Spleen (tissue), 11 donors: ENCODE measurements around the gene CTNNA1. TPM values are rescaled to one million over a fixed set of nuclear protein-coding genes. Genes with fewer than 3 reads are reported as not detected.
A peak's percentile ranks its signal among the peaks of the same experiment; 100 is the strongest.

Experiments
- DNase-seq: peaks from one replicate; pipeline ENCODE4 v3.0.0-alpha.2; 2020
- H3K27ac ChIP-seq, 8 donors: fragments of 200-600 bp; sonication (generic) in 7 of 8; 1 replicate in 4 of 8; 2 replicates in 4 of 8; pipeline versions ENCODE4 v1.5.0 to v1.8.0; 2016 to 2021; ENCODE audit warnings: inconsistent platforms in 4 of 8, mild to moderate bottlenecking in 4 of 8, moderate library complexity in 1 of 8
- H3K27me3 ChIP-seq, 7 donors: fragments of 200-600 bp; sonication (generic) in 6 of 7; replicated peaks in 1 of 7; 1 replicate in 4 of 7; 2 replicates in 3 of 7; pipeline versions ENCODE4 v1.5.0 to v1.8.0; 2016 to 2021; ENCODE audit warnings: inconsistent platforms in 3 of 7, mild to moderate bottlenecking in 1 of 7
- H3K36me3 ChIP-seq, 6 donors: fragments of 200-600 bp; sonication (generic) in 5 of 6; 1 replicate in 4 of 6; 2 replicates in 2 of 6; pipeline versions ENCODE4 v1.5.0 to v1.8.0; 2016 to 2021; ENCODE audit warnings: inconsistent platforms in 2 of 6
- H3K4me1 ChIP-seq, 6 donors: fragments of 200-600 bp; sonication (generic) in 5 of 6; 1 replicate in 3 of 6; 2 replicates in 3 of 6; pipeline versions ENCODE4 v1.5.0 to v1.8.0; 2016 to 2021; ENCODE audit warnings: inconsistent platforms in 3 of 6
- H3K4me3 ChIP-seq, 8 donors: fragments of 200-600 bp; sonication (generic) in 7 of 8; 1 replicate in 4 of 8; 2 replicates in 4 of 8; pipeline versions ENCODE4 v1.5.0 to v1.8.0; 2016 to 2021; ENCODE audit warnings: inconsistent platforms in 4 of 8, mild to moderate bottlenecking in 4 of 8, moderate library complexity in 2 of 8
- H3K9me3 ChIP-seq, 8 donors: fragments of 200-600 bp; sonication (generic) in 7 of 8; 1 replicate in 4 of 8; 2 replicates in 4 of 8; pipeline versions ENCODE4 v1.5.0 to v1.8.0; 2016 to 2021; ENCODE audit warnings: inconsistent platforms in 4 of 8
- CTCF ChIP-seq, 11 experiments: fragments of 200-600 bp in 7 of 11; fragments of 450-650 bp in 4 of 11; sonication (generic) in 4 of 11; IDR thresholded peaks in 8 of 11; conservative IDR thresholded peaks in 3 of 11; 1 replicate in 7 of 11; 2 replicates in 4 of 11; pipeline versions ENCODE4 v1.4.0 to v1.8.0; 2016 to 2021; ENCODE audit warnings: antibody characterized with exemption in 11 of 11, inconsistent platforms in 4 of 11, mild to moderate bottlenecking in 1 of 11
- POLR2A ChIP-seq, 3 donors: fragments of 450-650 bp; IDR thresholded peaks; one replicate each; pipeline ENCODE4 v1.5.1; 2017; ENCODE audit warnings: antibody characterized with exemption in 3 of 3, mild to moderate bottlenecking in 1 of 3
- POLR2AphosphoS5 ChIP-seq, 3 donors: sonication (generic); formaldehyde crosslinking; IDR thresholded peaks; one replicate each; pipeline ENCODE4 v1.5.1; 2017; ENCODE audit warnings: antibody characterized with exemption in 3 of 3
- WGBS, 5 donors: extraction: QIAGEN DNeasy Blood & Tissue Kit in 3 of 5; methylation state at CpG; one replicate each; pipeline versions ENCODE4 v1.1.5 to v1.1.7; 2013 to 2018; 5-methylcytosine and 5-hydroxymethylcytosine counted together
- intact Hi-C: fragments of 100-400 bp; cut with DNase I; formaldehyde crosslinking; loops from one replicate; pipeline ENCODE4 v1.15.0; 2023; ENCODE audit warnings: low total_unique reads
- polyA plus RNA-seq, 3 donors: library from polyadenylated mRNA; stranded (reverse); fragments of 200-250 nt; gene quantifications; one replicate each; pipeline ENCODE4 v1.2.1, GENCODE V29; 2013
- total RNA-seq, 7 donors: library from RNA; depleted of rRNA in 3 of 7; stranded (reverse); fragments of >200 nt in 3 of 7; fragmentation: NEBNext Ultra II Directional in 4 of 7; extraction: Animal tissue kit (Norgen Biotek cat#: 25700) in 4 of 7; gene quantifications; one replicate each; pipeline versions ENCODE4 v1.1.0 to v1.2.1, GENCODE V29; 2016 to 2021
- donor health status: healthy with polysubstance abuse.
- donor health status: DM: no; HTN: no; CAD: no; lungs with moderate emphysema.
- donor health status: DM: no; HTN: no; CAD: no.
- donor health status: Bipolar disorder and iron deficiency.
- donor health status: healthy.
- donor health status: DM: no; HTN: no; CAD: no.
- donor health status: DM: yes; HTN: yes; CAD: no.

CTNNA1 gene
- total and polyA plus RNA-seq, 10 donors = 26.7 to 313 (median 186) TPM

- Histone ChIP-seq H3K27me3 (no peaks in the 10 kb centered on the region), H3K4me3 (peak within 1 kb of the TSS in 2 of 8 donors; percentile 12 to 25), H3K36me3 (no peaks in the 10 kb centered on the region), H3K4me1 (peaks cover 2 to 52% (median 19%) of the 10 kb centered on the region in 6 donors), H3K9me3 (peaks cover 0 to 4% (median 0%) of the 10 kb centered on the region in 8 donors), H3K27ac (peak within 1 kb of the TSS in 3 of 8 donors; percentile 2 to 44 (median 17))
- intact Hi-C loops = no loop called here
- 68 to 85% (median 78%) methylated on average over 18 of the region's 18 CpGs for WGBS, 5 donors
- TF ChIP-seq POLR2A (IDR thresholded peaks at IDR 0.05) (no peak), POLR2AphosphoS5 (IDR thresholded peaks at IDR 0.05) (no peak)
- no peak for DNase-seq
Observed at GRCh38 chr5:138874771-138875551, 121.7 kb downstream of the CTNNA1 start, which contains the start of gene LRRTM2. Gene LRRTM2 (minus strand): TSS chr5:138875335. CDS start chr5:138874911, 424 bp downstream.

- Histone ChIP-seq H3K9me3 (peaks cover 0 to 4% (median 0%) of the 10 kb centered on the region in 8 donors), H3K4me3 (no peak overlapping the region), H3K27me3 (no peaks in the 10 kb centered on the region), H3K27ac (peak overlapping the region in 2 of 8 donors; percentile 17 to 44), H3K4me1 (peaks cover 2 to 48% (median 18%) of the 10 kb centered on the region in 6 donors), H3K36me3 (no peaks in the 10 kb centered on the region)
- no peak for DNase-seq
- WGBS, 5 donors = 71 to 89% (median 86%) methylated on average over 2 of the region's 2 CpGs
- intact Hi-C loops = no loop called here
- TF ChIP-seq POLR2AphosphoS5 (IDR thresholded peaks at IDR 0.05) (no peak), POLR2A (IDR thresholded peaks at IDR 0.05) (no peak), CTCF (IDR thresholded peaks at IDR 0.05 in 8 of 11, conservative IDR thresholded peaks at IDR 0.05 in 3 of 11) (no peak)
Observed at GRCh38 chr5:138875552-138875875, 122.3 kb downstream of the CTNNA1 start.

GRCh38 chr5:138875946-138876345 lies 122.7 kb downstream of the CTNNA1 start:
- Histone ChIP-seq H3K36me3 (no peaks in the 10 kb centered on the region), H3K4me1 (peaks cover 2 to 44% (median 14%) of the 10 kb centered on the region in 6 donors), H3K27me3 (no peaks in the 10 kb centered on the region), H3K27ac (no peak overlapping the region), H3K9me3 (peaks cover 0 to 4% (median 0%) of the 10 kb centered on the region in 8 donors), H3K4me3 (no peak overlapping the region)
- intact Hi-C loops = no loop called here
- 92 to 98% (median 94%) methylated on average over 3 of the region's 3 CpGs for WGBS, 5 donors
- TF ChIP-seq POLR2A (IDR thresholded peaks at IDR 0.05) (no peak), POLR2AphosphoS5 (IDR thresholded peaks at IDR 0.05) (no peak), CTCF (IDR thresholded peaks at IDR 0.05 in 8 of 11, conservative IDR thresholded peaks at IDR 0.05 in 3 of 11) (no peak)
- DNase-seq = no peak

- H3K27me3 ChIP-seq = no peaks in the 10 kb centered on the region
- H3K4me1 ChIP-seq = peaks cover 2 to 37% (median 14%) of the 10 kb centered on the region in 6 donors
- intact Hi-C loops = no loop called here
- WGBS, 5 donors = 78 to 90% (median 88%) methylated on average over 4 of the region's 4 CpGs
- no peaks in the 10 kb centered on the region for H3K36me3 ChIP-seq
- TF ChIP-seq CTCF (IDR thresholded peaks at IDR 0.05 in 8 of 11, conservative IDR thresholded peaks at IDR 0.05 in 3 of 11) (no peak), POLR2A (IDR thresholded peaks at IDR 0.05) (no peak), POLR2AphosphoS5 (IDR thresholded peaks at IDR 0.05) (no peak)
- no peak for DNase-seq
- H3K27ac ChIP-seq = no peak overlapping the region
- H3K4me3 ChIP-seq = no peak overlapping the region
- H3K9me3 ChIP-seq = peaks cover 0 to 4% (median 0%) of the 10 kb centered on the region in 8 donors
Observed at GRCh38 chr5:138876811-138877210, 123.6 kb downstream of the CTNNA1 start.
